Mucosa of stomach (tissue), 1 donor: ENCODE data around the gene ZBTB20.
"Not testable (repeated sequence)": the region's sequence is repeated elsewhere in the genome, so short reads cannot be mapped to it uniquely, and the experiment has no call there.

Source experiments
- H3K27me3 ChIP-seq: one replicate; pipeline ENCODE4 v1.7.0; 2013; ENCODE audit warnings: mild to moderate bottlenecking, low read length; ENCODE audit not compliant: control insufficient read depth, insufficient read depth
- H3K36me3 ChIP-seq: one replicate; pipeline ENCODE4 v1.7.0; 2013; ENCODE audit warnings: low read length; ENCODE audit not compliant: control insufficient read depth, insufficient read depth
- H3K4me1 ChIP-seq: one replicate; pipeline ENCODE4 v1.7.0; 2013; ENCODE audit warnings: mild to moderate bottlenecking, low read length; ENCODE audit not compliant: control insufficient read depth, insufficient read depth
- H3K4me3 ChIP-seq: one replicate; pipeline ENCODE4 v1.7.0; 2013; ENCODE audit warnings: low read length
- H3K9ac ChIP-seq: one replicate; pipeline ENCODE4 v1.7.0; 2013; ENCODE audit warnings: mild to moderate bottlenecking, low read length, moderate library complexity
- H3K9me3 ChIP-seq: one replicate; pipeline ENCODE4 v1.7.0; 2013; ENCODE audit warnings: mild to moderate bottlenecking, low read length, moderate library complexity; ENCODE audit not compliant: control insufficient read depth
- donor health status: Pancreatic carcinoma.

The ZBTB20 gene

DNA sequence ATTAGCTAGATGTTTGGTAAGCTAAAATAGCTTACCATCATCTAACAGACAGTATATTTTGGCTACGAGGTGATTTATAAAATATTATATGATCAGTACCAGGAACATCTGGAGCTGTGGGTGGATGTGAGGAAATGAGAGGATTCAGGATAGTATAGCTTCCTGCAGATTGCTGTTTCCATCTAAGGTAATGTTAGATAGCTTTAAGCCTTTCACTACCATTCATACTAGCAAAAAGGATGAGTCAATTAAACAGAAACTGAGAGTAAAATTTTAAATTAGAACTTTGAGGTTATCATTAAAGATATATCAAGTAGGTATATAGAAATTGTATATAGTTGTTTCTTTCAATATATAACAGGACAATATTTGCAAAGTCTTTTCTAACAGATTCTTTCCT lies 8.0 kb downstream of the ZBTB20 start:
- H3K4me1 ChIP-seq = no peaks in the 10 kb centered on the region
- no peaks in the 10 kb centered on the region for H3K9me3 ChIP-seq
- no peak overlapping the region for H3K9ac ChIP-seq
- H3K27me3 ChIP-seq = no peaks in the 10 kb centered on the region
- no peak overlapping the region for H3K4me3 ChIP-seq
- H3K36me3 ChIP-seq = no peaks in the 10 kb centered on the region

DNA sequence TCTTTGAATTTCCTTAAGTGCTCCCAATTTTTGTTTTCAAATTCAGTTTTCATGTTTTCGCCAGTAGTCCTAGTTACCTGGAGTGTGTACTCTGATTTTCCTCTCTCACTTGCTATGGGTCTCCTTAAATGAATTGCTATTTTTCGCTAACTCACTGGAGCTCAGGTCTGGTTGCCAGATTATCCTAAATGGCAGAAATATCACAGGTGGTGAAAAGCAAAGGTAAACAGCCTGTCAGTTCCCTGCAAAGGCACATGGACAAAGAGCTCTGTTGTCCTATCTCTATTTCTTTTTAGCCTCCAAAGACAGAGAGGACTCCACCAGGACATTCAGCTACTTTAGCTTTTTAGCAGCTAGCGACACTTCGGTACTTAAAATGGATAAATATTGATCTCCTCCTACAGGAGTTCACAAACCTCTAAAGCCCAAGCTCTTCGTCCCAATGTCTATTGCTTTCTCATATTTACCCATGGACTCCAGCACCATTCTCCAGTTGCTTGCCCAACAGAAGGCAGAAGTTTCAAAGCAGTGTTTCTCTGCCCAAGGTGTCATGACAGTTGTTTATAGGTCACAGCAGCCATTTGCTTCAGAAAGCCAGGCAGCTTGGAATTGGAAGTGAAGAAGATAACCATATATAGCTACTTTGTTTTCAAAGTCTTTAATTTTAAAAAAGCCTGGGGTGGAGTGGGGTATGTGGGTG lies 12.3 kb downstream of the ZBTB20 start:
- H3K27me3 ChIP-seq = no peaks in the 10 kb centered on the region
- H3K4me3 ChIP-seq = no peak overlapping the region
- no peak overlapping the region for H3K9ac ChIP-seq
- no peaks in the 10 kb centered on the region for H3K4me1 ChIP-seq
- no peaks in the 10 kb centered on the region for H3K9me3 ChIP-seq
- H3K36me3 ChIP-seq = no peaks in the 10 kb centered on the region

DNA sequence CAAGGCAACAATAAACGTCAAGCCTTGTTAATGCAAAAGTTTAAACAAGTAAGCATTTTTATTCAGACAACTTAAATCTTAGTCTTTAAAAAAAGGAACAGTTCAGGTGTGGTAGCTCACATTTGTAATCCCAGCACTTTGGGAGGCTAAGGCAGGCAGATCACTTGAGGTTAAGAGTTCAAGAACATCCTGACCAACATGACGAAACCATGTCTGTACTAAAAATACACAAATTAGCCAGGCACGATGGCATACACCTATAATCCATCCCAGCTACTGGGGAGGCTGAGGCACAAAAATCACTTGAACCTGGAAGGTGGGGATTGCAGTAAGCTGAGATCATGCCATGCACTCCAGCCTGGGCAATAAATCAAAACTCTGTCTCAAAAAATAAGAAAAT lies 19.9 kb downstream of the ZBTB20 start:
- H3K9me3 ChIP-seq = no peaks in the 10 kb centered on the region
- no peaks in the 10 kb centered on the region for H3K4me1 ChIP-seq
- no peak overlapping the region for H3K4me3 ChIP-seq
- H3K27me3 ChIP-seq = no peaks in the 10 kb centered on the region
- no peaks in the 10 kb centered on the region for H3K36me3 ChIP-seq
- no peak overlapping the region for H3K9ac ChIP-seq

DNA sequence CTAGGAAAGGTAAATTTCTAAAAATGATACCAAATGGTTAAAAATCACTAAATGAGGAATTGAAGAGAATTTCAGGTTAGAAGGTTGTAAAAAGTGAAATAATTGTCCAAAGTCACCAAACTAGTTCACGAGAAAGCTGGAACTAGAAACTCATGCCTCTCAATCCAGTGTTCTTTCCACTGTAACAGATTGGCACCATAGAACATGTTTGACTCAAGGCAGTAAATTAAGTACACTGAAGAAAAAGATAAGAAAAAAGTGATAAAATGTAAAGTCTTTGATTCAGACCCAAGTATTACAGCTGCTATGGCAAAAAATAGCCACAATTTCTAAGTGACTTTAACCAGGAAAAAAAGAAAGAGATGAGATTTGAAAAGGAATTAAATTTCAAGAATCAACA lies 26.5 kb downstream of the ZBTB20 start:
- no peak overlapping the region for H3K9ac ChIP-seq
- no peaks in the 10 kb centered on the region for H3K4me1 ChIP-seq

DNA sequence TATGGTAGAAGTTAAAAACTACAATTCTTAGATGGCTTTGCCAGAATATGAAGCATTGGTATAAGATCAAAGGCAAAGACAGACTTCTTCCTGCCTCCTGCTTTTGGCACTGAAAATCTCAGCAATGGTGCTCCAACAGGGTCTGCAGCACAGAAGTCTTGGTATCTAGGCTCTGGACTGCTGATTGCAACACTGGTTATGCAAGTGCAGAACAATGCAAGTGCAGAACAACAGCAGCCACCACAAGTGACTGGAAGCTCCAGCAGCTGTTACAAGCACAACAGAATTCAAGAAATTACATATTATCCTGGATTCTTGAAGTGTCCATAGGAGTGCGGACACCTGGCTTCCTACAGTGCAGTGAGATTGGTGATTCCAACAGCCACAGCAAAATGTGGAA lies 33.7 kb downstream of the ZBTB20 start:
- Histone ChIP-seq H3K4me1 (no peaks in the 10 kb centered on the region), H3K9ac (no peak overlapping the region), H3K4me3 (no peak overlapping the region), H3K36me3 (no peaks in the 10 kb centered on the region), H3K9me3 (no peaks in the 10 kb centered on the region), H3K27me3 (no peaks in the 10 kb centered on the region)

More for the DNA sequence above, 26.5 kb downstream of the ZBTB20 start:
- Histone ChIP-seq H3K4me3 (no peak overlapping the region), H3K36me3 (no peaks in the 10 kb centered on the region), H3K9me3 (no peaks in the 10 kb centered on the region), H3K27me3 (no peaks in the 10 kb centered on the region)

GRCh38 chr3:115111632-115112031 lies 35.5 kb downstream of the ZBTB20 start:
- Histone ChIP-seq H3K4me1 (no peaks in the 10 kb centered on the region), H3K9me3 (no peaks in the 10 kb centered on the region), H3K4me3 (no peak overlapping the region), H3K27me3 (no peaks in the 10 kb centered on the region), H3K9ac (no peak overlapping the region), H3K36me3 (no peaks in the 10 kb centered on the region)

DNA sequence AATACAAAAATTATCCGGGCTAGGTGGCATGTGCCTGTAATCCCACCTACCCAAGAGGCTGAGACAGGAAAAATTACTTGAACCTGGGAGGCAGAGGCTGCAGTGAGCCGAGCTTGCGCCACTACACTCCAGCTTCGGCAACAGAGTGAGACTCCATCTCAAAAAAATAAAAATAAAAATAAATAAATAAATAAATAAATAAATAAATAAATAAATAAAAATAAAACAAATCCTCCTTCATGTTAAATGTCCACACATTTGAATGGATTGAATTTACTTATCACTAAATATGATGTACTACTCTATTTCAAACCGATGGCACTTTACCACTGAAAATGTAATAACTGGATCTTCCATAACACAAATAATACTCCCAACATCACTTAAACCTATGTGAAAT lies 36.3 kb downstream of the ZBTB20 start:
- no peaks in the 10 kb centered on the region for H3K4me1 ChIP-seq
- no peak overlapping the region for H3K9ac ChIP-seq
- no peak overlapping the region for H3K4me3 ChIP-seq
- no peaks in the 10 kb centered on the region for H3K27me3 ChIP-seq
- no peaks in the 10 kb centered on the region for H3K9me3 ChIP-seq
- H3K36me3 ChIP-seq = no peaks in the 10 kb centered on the region

- not testable (repeated sequence) for H3K4me3 ChIP-seq, H3K9me3 ChIP-seq, H3K27me3 ChIP-seq, H3K9ac ChIP-seq, H3K4me1 ChIP-seq, H3K36me3 ChIP-seq
Measured at GRCh38 chr3:115110066-115110465, 37.0 kb downstream of the ZBTB20 start.

DNA sequence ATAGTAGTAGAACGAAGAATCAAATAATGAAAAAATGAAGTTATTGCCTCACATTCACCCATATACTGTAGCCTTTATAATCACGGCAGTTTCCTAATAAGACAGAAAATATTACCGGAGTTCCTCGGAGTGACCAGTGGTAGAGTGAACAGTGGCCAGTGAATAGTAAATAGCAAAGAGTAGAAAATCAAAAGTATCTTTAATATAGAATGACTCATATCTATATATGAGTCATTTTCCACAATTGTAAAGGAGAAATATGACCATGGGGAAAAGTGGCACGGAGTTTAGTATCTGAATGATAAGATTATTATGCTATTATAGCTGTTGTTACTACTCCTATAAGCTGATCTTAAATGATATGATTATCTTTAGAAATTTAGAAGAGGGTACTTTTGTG lies 38.5 kb downstream of the ZBTB20 start:
- Histone ChIP-seq H3K9ac (no peak overlapping the region), H3K4me3 (no peak overlapping the region), H3K36me3 (no peaks in the 10 kb centered on the region), H3K9me3 (no peaks in the 10 kb centered on the region), H3K4me1 (no peaks in the 10 kb centered on the region), H3K27me3 (no peaks in the 10 kb centered on the region)

- H3K4me3 ChIP-seq = no peak overlapping the region
- no peak overlapping the region for H3K9ac ChIP-seq
Measured at GRCh38 chr3:115102046-115102445, 45.0 kb downstream of the ZBTB20 start.

DNA sequence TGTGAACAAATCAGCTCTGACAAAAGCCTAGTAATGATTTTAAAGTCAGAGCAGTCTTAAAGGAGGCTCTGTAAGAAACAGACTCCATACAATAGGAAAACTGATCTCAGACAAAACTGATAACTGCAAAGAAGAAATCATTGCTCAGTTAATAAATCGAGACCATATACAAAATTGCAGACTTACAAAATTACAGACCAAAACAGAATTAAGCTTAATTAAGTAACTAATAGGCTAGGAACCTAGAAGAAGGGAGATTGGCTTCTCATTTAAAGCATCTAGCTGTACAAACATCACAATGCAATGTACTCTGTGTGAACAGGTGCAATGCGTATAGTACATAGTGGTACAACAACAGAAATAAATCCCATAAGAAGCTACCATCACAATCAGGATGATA lies 46.3 kb downstream of the ZBTB20 start:
- H3K4me3 ChIP-seq = peak overlapping the region; percentile 39
- peak overlapping the region; percentile 83 for H3K9ac ChIP-seq
- H3K27me3 ChIP-seq = no peaks in the 10 kb centered on the region
- no peaks in the 10 kb centered on the region for H3K36me3 ChIP-seq
- H3K9me3 ChIP-seq = no peaks in the 10 kb centered on the region
- H3K4me1 ChIP-seq = peaks cover 8% of the 10 kb centered on the region

More at GRCh38 chr3:115102046-115102445, 45.0 kb downstream of the ZBTB20 start:
- Histone ChIP-seq H3K27me3 (no peaks in the 10 kb centered on the region), H3K9me3 (no peaks in the 10 kb centered on the region), H3K4me1 (peaks cover 8% of the 10 kb centered on the region), H3K36me3 (no peaks in the 10 kb centered on the region)

GRCh38 chr3:115099986-115100571 lies 47.0 kb downstream of the ZBTB20 start:
- Histone ChIP-seq H3K4me1 (peaks cover 8% of the 10 kb centered on the region), H3K9ac (peak overlapping the region; percentile 83), H3K36me3 (no peaks in the 10 kb centered on the region), H3K9me3 (no peaks in the 10 kb centered on the region), H3K4me3 (peak overlapping the region; percentile 39), H3K27me3 (no peaks in the 10 kb centered on the region)
